ENCODE data around the gene TMEM204. TPM values are rescaled to one million over a fixed set of nuclear protein-coding genes. Genes with fewer than 3 reads are reported as not detected.
A peak's percentile ranks its signal among the peaks of the same experiment; 100 is the strongest.

TMEM204 gene
- total RNA-seq, 1 donor from 2014 or later = under 0.01 TPM

DNA sequence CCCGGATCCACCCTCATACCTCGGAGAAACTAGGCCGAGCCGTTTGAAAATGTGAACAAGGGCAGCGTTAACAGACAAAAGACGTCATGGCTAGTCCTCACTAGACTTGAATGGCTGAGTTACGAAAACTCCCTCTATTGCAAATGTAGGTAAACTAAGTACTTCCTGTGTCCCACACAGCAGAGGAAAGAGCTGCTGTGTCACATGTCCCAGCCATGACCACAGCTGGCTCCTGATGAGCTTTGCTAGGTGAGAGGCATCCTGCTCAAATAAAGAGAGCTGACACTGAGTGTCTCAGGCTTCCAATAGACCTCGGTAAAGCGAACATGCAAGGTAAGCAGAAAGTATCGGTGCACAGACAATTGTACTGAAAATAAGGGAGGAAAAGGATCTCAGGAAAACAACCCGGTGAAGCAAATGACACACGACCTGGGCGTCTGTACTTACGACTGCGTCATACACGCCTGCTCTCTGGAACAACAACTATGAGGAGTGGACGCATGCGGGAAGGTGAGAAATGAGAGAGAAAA is 26.0 kb downstream of the TMEM204 start:
- no peaks in the 10 kb centered on the region for H3K27me3 ChIP-seq (ENCODE audit: control insufficient read depth, insufficient read depth, low read length)
- FAIRE-seq = peak; percentile 60
- no peak overlapping the region for H3K4me3 ChIP-seq (ENCODE audit: low read depth, low read length)
- H3K36me3 ChIP-seq (ENCODE audit: control insufficient read depth, insufficient read depth, low read length) = peaks cover 7% of the 10 kb centered on the region
- DNase-seq (ENCODE audit: low read depth) = no peak
- TF ChIP-seq, protein P1, sequence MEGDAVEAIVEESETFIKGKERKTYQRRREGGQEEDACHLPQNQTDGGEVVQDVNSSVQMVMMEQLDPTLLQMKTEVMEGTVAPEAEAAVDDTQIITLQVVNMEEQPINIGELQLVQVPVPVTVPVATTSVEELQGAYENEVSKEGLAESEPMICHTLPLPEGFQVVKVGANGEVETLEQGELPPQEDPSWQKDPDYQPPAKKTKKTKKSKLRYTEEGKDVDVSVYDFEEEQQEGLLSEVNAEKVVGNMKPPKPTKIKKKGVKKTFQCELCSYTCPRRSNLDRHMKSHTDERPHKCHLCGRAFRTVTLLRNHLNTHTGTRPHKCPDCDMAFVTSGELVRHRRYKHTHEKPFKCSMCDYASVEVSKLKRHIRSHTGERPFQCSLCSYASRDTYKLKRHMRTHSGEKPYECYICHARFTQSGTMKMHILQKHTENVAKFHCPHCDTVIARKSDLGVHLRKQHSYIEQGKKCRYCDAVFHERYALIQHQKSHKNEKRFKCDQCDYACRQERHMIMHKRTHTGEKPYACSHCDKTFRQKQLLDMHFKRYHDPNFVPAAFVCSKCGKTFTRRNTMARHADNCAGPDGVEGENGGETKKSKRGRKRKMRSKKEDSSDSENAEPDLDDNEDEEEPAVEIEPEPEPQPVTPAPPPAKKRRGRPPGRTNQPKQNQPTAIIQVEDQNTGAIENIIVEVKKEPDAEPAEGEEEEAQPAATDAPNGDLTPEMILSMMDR (IDR thresholded peaks at IDR 0.05; ENCODE audit: insufficient read depth, low read length, severe bottlenecking) = no peak

DNA sequence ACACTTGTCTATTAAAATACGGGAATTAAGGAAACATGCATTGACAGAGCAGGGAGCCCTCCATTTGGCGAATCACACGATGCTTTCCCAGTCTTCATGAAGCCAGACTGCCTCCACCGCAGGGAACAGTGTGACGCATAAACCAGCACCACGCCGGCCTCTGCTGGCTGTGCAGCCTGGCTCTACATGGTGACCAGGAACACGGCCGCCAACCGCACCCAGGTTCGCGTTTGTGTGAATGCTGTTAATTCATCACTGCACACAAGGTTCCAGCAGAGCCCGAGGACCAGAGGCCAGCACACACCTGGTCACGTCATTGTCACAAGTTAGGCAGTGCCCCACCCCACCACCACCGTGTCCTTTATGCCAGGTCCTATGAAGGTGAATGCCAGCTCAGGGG is 26.7 kb downstream of the TMEM204 start:
- no peaks in the 10 kb centered on the region for H3K27me3 ChIP-seq (ENCODE audit: control insufficient read depth, insufficient read depth, low read length)
- H3K4me3 ChIP-seq (ENCODE audit: low read depth, low read length) = no peak overlapping the region
- no peak for FAIRE-seq
- DNase-seq (ENCODE audit: low read depth) = no peak
- peaks cover 7% of the 10 kb centered on the region for H3K36me3 ChIP-seq (ENCODE audit: control insufficient read depth, insufficient read depth, low read length)
- TF ChIP-seq, protein P1 (IDR thresholded peaks at IDR 0.05; ENCODE audit: insufficient read depth, low read length, severe bottlenecking) = no peak

DNA sequence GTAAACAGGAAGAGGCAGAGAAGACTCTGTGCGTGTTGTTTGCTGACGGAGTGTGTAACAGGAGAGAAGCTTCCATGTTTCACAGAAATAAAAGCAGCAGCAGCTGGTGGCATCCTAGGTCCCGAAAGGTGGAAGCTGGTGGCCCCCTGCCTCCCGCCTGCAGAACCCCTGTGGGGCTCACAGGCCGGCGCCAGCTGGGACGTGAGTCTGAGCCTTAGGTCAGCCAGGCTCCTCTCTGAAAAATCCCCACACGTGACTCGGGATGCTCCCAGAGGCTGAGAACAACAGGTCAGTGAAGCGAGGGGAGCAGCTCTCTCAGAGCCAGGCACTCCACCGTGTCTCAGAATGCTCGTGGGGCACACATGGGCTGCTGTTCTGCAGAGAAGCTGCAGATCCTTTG is 27.4 kb downstream of the TMEM204 start:
- Histone ChIP-seq H3K36me3 (ENCODE audit: control insufficient read depth, insufficient read depth, low read length) (peaks cover 7% of the 10 kb centered on the region), H3K27me3 (ENCODE audit: control insufficient read depth, insufficient read depth, low read length) (no peaks in the 10 kb centered on the region), H3K4me3 (ENCODE audit: low read depth, low read length) (no peak overlapping the region)
- TF ChIP-seq, protein P1 (IDR thresholded peaks at IDR 0.05; ENCODE audit: insufficient read depth, low read length, severe bottlenecking) = no peak
- no peak for DNase-seq (ENCODE audit: low read depth)
- FAIRE-seq = no peak

DNA sequence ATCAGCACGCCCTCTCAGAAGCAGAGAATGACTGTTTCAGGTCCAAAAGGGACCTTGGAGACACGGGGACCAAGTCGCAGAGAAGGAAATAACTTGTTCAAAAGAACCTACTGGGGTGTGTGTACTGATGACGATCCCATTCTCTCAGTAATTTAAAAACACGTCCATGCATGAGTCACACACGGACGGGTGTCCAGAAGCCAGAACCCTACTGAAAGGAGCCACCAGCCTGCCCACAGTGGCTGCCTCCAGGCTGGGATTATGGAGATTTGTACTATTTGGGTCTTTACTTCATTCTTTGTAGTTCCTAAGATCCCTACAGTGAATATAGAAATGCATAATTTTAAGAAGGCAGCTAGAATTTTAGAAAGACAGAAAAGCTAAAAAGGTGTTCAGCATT is 27.8 kb downstream of the TMEM204 start:
- H3K27me3 ChIP-seq (ENCODE audit: control insufficient read depth, insufficient read depth, low read length) = no peaks in the 10 kb centered on the region

DNA sequence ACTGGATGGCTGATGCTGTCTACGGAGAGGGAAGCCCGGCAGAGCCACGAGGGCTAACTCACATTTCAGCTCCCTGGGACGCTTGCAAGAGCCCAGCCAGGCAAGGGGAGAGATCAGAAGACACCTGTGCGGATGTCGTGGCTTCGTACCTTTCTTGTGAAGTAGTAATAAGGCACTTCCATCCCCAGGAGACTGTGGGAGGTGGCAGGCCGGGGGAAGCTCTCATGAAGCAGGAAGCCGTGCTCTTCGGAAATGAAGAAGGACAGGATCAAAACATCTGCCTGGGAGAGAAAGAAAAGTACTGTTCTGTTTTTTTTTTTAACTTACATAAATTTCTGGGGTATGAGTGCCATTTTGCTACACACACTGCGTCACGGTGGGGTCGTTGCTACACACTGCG is 28.4 kb downstream of the TMEM204 start:
- FAIRE-seq (no peak), DNase-seq (ENCODE audit: low read depth) (no peak)
- TF ChIP-seq, protein P1 (IDR thresholded peaks at IDR 0.05; ENCODE audit: insufficient read depth, low read length, severe bottlenecking) = no peak
- Histone ChIP-seq H3K36me3 (ENCODE audit: control insufficient read depth, insufficient read depth, low read length) (peaks cover 7% of the 10 kb centered on the region), H3K4me3 (ENCODE audit: low read depth, low read length) (no peak overlapping the region), H3K27me3 (ENCODE audit: control insufficient read depth, insufficient read depth, low read length) (no peaks in the 10 kb centered on the region)

More for the DNA sequence above, 27.8 kb downstream of the TMEM204 start:
- H3K36me3 ChIP-seq (ENCODE audit: control insufficient read depth, insufficient read depth, low read length) = peaks cover 7% of the 10 kb centered on the region
- no peak overlapping the region for H3K4me3 ChIP-seq (ENCODE audit: low read depth, low read length)
- TF ChIP-seq, protein P1 (IDR thresholded peaks at IDR 0.05; ENCODE audit: insufficient read depth, low read length, severe bottlenecking) = no peak
- DNase-seq (ENCODE audit: low read depth) (no peak), FAIRE-seq (no peak)

DNA sequence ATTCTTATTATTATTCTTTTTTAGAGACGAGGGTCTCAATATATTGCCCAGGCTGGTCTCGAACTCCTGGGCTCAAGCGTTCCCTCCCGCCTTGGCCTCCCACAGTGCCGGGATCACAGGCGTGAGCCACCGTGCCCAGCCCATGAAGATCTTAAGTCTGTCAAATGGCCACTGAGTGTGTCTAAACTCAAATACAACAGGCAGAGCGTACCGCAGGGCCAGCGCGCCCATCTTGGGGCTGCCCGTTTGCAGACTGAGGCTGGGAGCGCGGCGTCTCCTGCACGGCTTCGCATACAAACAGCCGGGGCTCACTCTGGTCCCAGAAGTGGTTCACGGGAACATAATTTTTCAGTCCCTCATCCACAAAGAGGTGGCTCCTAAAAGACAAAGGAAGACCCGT is 30.3 kb downstream of the TMEM204 start:
- DNase-seq (ENCODE audit: low read depth) = no peak
- no peak for FAIRE-seq
- Histone ChIP-seq H3K4me3 (ENCODE audit: low read depth, low read length) (no peak overlapping the region), H3K27me3 (ENCODE audit: control insufficient read depth, insufficient read depth, low read length) (no peaks in the 10 kb centered on the region), H3K36me3 (ENCODE audit: control insufficient read depth, insufficient read depth, low read length) (peaks cover 1% of the 10 kb centered on the region)
- TF ChIP-seq, protein P1 (IDR thresholded peaks at IDR 0.05; ENCODE audit: insufficient read depth, low read length, severe bottlenecking) = no peak
